Urinary bladder (tissue), 4 donors: ENCODE data around the gene HTR2A. TPM values are rescaled to one million over a fixed set of nuclear protein-coding genes. Genes with fewer than 3 reads are reported as not detected.

Experiments
- DNase-seq: peaks from one replicate; pipeline ENCODE4 v3.0.0-alpha.2; 2015; ENCODE audit errors: extremely low spot score
- H3K27ac ChIP-seq: one replicate; pipeline ENCODE4 v1.5.1; 2013; ENCODE audit warnings: low read depth, mild to moderate bottlenecking, moderate library complexity
- H3K36me3 ChIP-seq: one replicate; pipeline ENCODE4 v1.6.1; 2013; ENCODE audit warnings: mild to moderate bottlenecking, moderate library complexity; ENCODE audit not compliant: insufficient read depth
- H3K4me1 ChIP-seq: one replicate; pipeline ENCODE4 v1.6.1; 2013; ENCODE audit warnings: mild to moderate bottlenecking, moderate library complexity; ENCODE audit not compliant: insufficient read depth
- H3K4me3 ChIP-seq: one replicate; pipeline ENCODE4 v1.5.1; 2013; ENCODE audit warnings: low read depth, low read length
- WGBS: extraction: QIAGEN DNeasy Blood & Tissue Kit; methylation state at CpG from one replicate; pipeline ENCODE4 v1.1.7; 2013; 5-methylcytosine and 5-hydroxymethylcytosine counted together
- polyA plus RNA-seq: library from polyadenylated mRNA; stranded (reverse); fragments of 200-250 nt; gene quantifications from one replicate; pipeline ENCODE4 v1.2.3, GENCODE V29; 2013
- total RNA-seq: library from RNA; depleted of rRNA; stranded (reverse); fragments of >200 nt; gene quantifications from one replicate; pipeline ENCODE4 v1.2.3, GENCODE V29; 2014
- donor health status: healthy with polysubstance abuse.
- donor health status: healthy.

The HTR2A gene
- total and polyA plus RNA-seq, 2 donors: 0.49 to 4.8 TPM

- Histone ChIP-seq H3K27ac (no peak overlapping the region), H3K36me3 (no peaks in the 10 kb centered on the region), H3K4me1 (no peaks in the 10 kb centered on the region), H3K4me3 (no peak overlapping the region)
- DNase-seq: no peak
- WGBS: 58% methylated on average over 8 of the region's 8 CpGs
Observed at GRCh38 chr13:46895381-46895780, 1.5 kb downstream of the HTR2A start.

- Histone ChIP-seq H3K4me3 (peak overlapping the region; percentile 44), H3K27ac (no peak overlapping the region), H3K36me3 (no peaks in the 10 kb centered on the region), H3K4me1 (no peaks in the 10 kb centered on the region)
- DNase-seq: no peak
Observed at GRCh38 chr13:46894568-46894967, 2.3 kb downstream of the HTR2A start.

GRCh38 chr13:46893798-46894560, 2.9 kb downstream of the HTR2A start:
- no peak overlapping the region for H3K27ac ChIP-seq
- WGBS: 1% methylated on average over 34 of the region's 34 CpGs
- peak overlapping the region; percentile 44 for H3K4me3 ChIP-seq
- DNase-seq: peak; percentile 31
- no peaks in the 10 kb centered on the region for H3K4me1 ChIP-seq
- no peaks in the 10 kb centered on the region for H3K36me3 ChIP-seq

GRCh38 chr13:46893221-46893740, 3.6 kb downstream of the HTR2A start:
- H3K27ac ChIP-seq: no peak overlapping the region
- H3K36me3 ChIP-seq: no peaks in the 10 kb centered on the region
- no peak for DNase-seq
- H3K4me3 ChIP-seq: peak overlapping the region; percentile 44
- no peaks in the 10 kb centered on the region for H3K4me1 ChIP-seq
- 27% methylated on average over 4 of the region's 4 CpGs for WGBS

- 92% methylated on average over 4 of the region's 4 CpGs for WGBS
- Histone ChIP-seq H3K27ac (no peak overlapping the region), H3K36me3 (no peaks in the 10 kb centered on the region), H3K4me3 (no peak overlapping the region), H3K4me1 (no peaks in the 10 kb centered on the region)
- DNase-seq: no peak
Observed at GRCh38 chr13:46885018-46885417, 11.8 kb downstream of the HTR2A start.

GRCh38 chr13:46884531-46884930, 12.3 kb downstream of the HTR2A start:
- 96% methylated on average over 3 of the region's 3 CpGs for whole genome bisulfite sequencing
- no peak for DNase-seq
- no peak overlapping the region for H3K27ac ChIP-seq
- no peak overlapping the region for H3K4me3 ChIP-seq
- H3K36me3 ChIP-seq: no peaks in the 10 kb centered on the region
- H3K4me1 ChIP-seq: no peaks in the 10 kb centered on the region

- WGBS: 48% methylated on average over 2 of the region's 2 CpGs
- no peaks in the 10 kb centered on the region for H3K36me3 ChIP-seq
- DNase-seq: no peak
- no peak overlapping the region for H3K4me3 ChIP-seq
- H3K4me1 ChIP-seq: no peaks in the 10 kb centered on the region
- no peak overlapping the region for H3K27ac ChIP-seq
Observed at GRCh38 chr13:46881621-46882020, 15.2 kb downstream of the HTR2A start.

GRCh38 chr13:46874006-46874405, 22.8 kb downstream of the HTR2A start:
- Histone ChIP-seq H3K36me3 (no peaks in the 10 kb centered on the region), H3K4me3 (no peak overlapping the region), H3K4me1 (no peaks in the 10 kb centered on the region), H3K27ac (no peak overlapping the region)
- 76% methylated on average over 5 of the region's 5 CpGs for WGBS
- no peak for DNase-seq

GRCh38 chr13:46871557-46871956, 25.3 kb downstream of the HTR2A start:
- 77% methylated on average over 2 of the region's 2 CpGs for WGBS
- Histone ChIP-seq H3K36me3 (no peaks in the 10 kb centered on the region), H3K4me1 (no peaks in the 10 kb centered on the region), H3K4me3 (no peak overlapping the region), H3K27ac (no peak overlapping the region)
- no peak for DNase-seq

- WGBS: 64% methylated on average over 2 of the region's 2 CpGs
- Histone ChIP-seq H3K4me3 (no peak overlapping the region), H3K27ac (no peak overlapping the region), H3K36me3 (no peaks in the 10 kb centered on the region), H3K4me1 (no peaks in the 10 kb centered on the region)
- no peak for DNase-seq
Observed at GRCh38 chr13:46868091-46868490, 28.8 kb downstream of the HTR2A start.

- 10% methylated on average over 4 of the region's 4 CpGs for WGBS
- Histone ChIP-seq H3K27ac (no peak overlapping the region), H3K36me3 (no peaks in the 10 kb centered on the region), H3K4me3 (no peak overlapping the region), H3K4me1 (no peaks in the 10 kb centered on the region)
- no peak for DNase-seq
Observed at GRCh38 chr13:46866150-46866549, 30.7 kb downstream of the HTR2A start.

GRCh38 chr13:46864941-46865340, 31.9 kb downstream of the HTR2A start:
- Histone ChIP-seq H3K4me3 (no peak overlapping the region), H3K27ac (no peak overlapping the region), H3K4me1 (no peaks in the 10 kb centered on the region), H3K36me3 (no peaks in the 10 kb centered on the region)
- 44% methylated on average over 3 of the region's 3 CpGs for WGBS
- no peak for DNase-seq

- H3K4me1 ChIP-seq: no peaks in the 10 kb centered on the region
- H3K4me3 ChIP-seq: no peak overlapping the region
- DNase-seq: no peak
- WGBS: 76% methylated on average over 1 of the region's 1 CpG
- no peaks in the 10 kb centered on the region for H3K36me3 ChIP-seq
- no peak overlapping the region for H3K27ac ChIP-seq
Observed at GRCh38 chr13:46861959-46862358, 34.9 kb downstream of the HTR2A start.

- no peaks in the 10 kb centered on the region for H3K36me3 ChIP-seq
- H3K4me3 ChIP-seq: no peak overlapping the region
- H3K4me1 ChIP-seq: no peaks in the 10 kb centered on the region
- no peak for DNase-seq
- no peak overlapping the region for H3K27ac ChIP-seq
Observed at GRCh38 chr13:46860722-46861121, 36.1 kb downstream of the HTR2A start.
